Karpas-422 (cell line): ENCODE data around the gene RXRB. TPM values are rescaled to one million over a fixed set of nuclear protein-coding genes. Genes with fewer than 3 reads are reported as not detected.

Source experiments
- DNase-seq: peaks from one replicate; pipeline ENCODE4 v3.0.0-alpha.2; 2015
- H2AFZ ChIP-seq: fragments of 200-600 bp; sonication (generic); 2 replicates; pipeline ENCODE4 v1.6.1; 2014; ENCODE audit warnings: antibody characterized with exemption, low read length, mixed read lengths
- H3K27ac ChIP-seq: fragments of 200-600 bp; sonication (generic); 2 replicates; pipeline ENCODE4 v1.5.1; 2014; ENCODE audit warnings: mild to moderate bottlenecking, low read length, moderate library complexity
- H3K27me3 ChIP-seq: fragments of 200-600 bp; sonication (generic); 2 replicates; pipeline ENCODE4 v1.6.1; 2014; ENCODE audit warnings: low read length, mixed read lengths
- H3K36me3 ChIP-seq: fragments of 200-600 bp; sonication (generic); 2 replicates; pipeline ENCODE4 v1.6.1; 2014; ENCODE audit warnings: low read length, mixed read lengths; ENCODE audit not compliant: insufficient read depth
- H3K4me1 ChIP-seq: fragments of 200-600 bp; sonication (generic); 2 replicates; pipeline ENCODE4 v1.6.1; 2014; ENCODE audit warnings: mild to moderate bottlenecking, low read length, mixed read lengths
- H3K4me2 ChIP-seq: fragments of 200-600 bp; sonication (generic); 2 replicates; pipeline ENCODE4 v1.6.1; 2014; ENCODE audit warnings: low read length, low read depth, mild to moderate bottlenecking; ENCODE audit not compliant: poor library complexity, severe bottlenecking
- H3K4me3 ChIP-seq: fragments of 200-600 bp; sonication (generic); 2 replicates; pipeline ENCODE4 v1.5.1; 2014; ENCODE audit warnings: mild to moderate bottlenecking, antibody characterized with exemption, low read length, mixed read lengths
- H3K79me2 ChIP-seq: fragments of 200-600 bp; sonication (generic); 2 replicates; pipeline ENCODE4 v1.6.1; 2014; ENCODE audit warnings: mild to moderate bottlenecking, low read length, mixed read lengths
- H3K9ac ChIP-seq: fragments of 200-600 bp; sonication (generic); 2 replicates; pipeline ENCODE4 v1.6.0; 2014; ENCODE audit warnings: low read length
- H3K9me2 ChIP-seq: fragments of 200-600 bp; sonication (generic), shearing (Covaris generic); replicated peaks from 2 replicates; pipeline ENCODE4 v1.6.0; 2014; ENCODE audit warnings: mild to moderate bottlenecking, low read length, moderate library complexity; ENCODE audit not compliant: insufficient read depth
- H3K9me3 ChIP-seq: fragments of 300-700, 200-600 bp; sonication (generic); 2 replicates; pipeline ENCODE4 v1.6.1; 2014; ENCODE audit warnings: low read length, mixed read lengths
- H4K20me1 ChIP-seq: fragments of 200-600 bp; sonication (generic); 2 replicates; pipeline ENCODE4 v1.6.1; 2014; ENCODE audit warnings: mild to moderate bottlenecking, antibody characterized with exemption, low read length, low read depth; ENCODE audit not compliant: insufficient read depth
- small RNA-seq: library from RNA; depleted of rRNA; stranded (forward); fragments of <200 nt; gene quantifications from one replicate; pipeline ENCODE3, GENCODE V24; 2014
- total RNA-seq: library from RNA; depleted of rRNA; stranded (reverse); fragments of >200 nt; shearing (Covaris generic); gene quantifications from 2 replicates; pipeline ENCODE4 v1.2.3, GENCODE V29; 2014; ENCODE audit warnings: low replicate concordance; rRNA removed

Gene RXRB
- total RNA-seq, 1 experiment from 2014 or later: 26.2 TPM

DNA sequence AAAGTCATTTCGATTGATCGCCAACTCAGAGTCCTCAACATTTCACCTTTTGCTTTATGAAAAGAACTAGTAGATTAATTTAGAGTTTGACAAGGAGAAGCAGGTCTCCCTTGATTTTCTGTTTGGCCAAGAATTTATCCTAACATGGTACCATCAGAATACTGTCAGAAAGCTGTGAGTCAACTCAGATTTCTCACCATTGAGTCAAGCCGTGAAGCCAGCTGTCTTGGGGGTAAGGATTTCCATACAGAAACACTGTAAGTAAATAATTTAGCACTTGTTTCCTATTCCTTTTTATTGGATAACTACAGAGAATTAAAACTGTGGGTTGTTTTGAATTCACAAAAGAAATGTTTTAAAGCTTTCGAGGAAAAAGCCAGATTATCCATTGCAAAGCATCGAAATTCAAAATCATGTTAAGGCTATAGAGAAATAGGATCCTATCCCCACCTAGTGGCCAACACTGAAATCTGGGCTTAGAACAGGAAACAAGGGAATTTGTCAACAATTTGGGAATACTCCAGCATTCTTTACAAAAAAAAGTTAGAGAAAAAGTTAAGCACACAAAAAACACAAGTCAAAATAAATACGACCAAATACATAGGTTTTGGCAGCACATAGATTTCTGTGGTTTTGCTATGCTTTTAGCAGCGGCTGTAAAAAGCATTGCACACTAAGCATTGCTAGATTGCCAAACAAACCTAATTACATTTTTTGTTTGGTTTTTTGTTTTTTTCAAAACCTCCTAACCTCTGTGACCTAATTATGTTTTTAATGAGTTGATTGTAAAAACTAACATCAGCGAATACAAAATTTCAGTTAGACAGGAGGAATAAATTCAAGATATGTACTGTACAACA, 52.4 kb downstream of the RXRB start:
- no peaks in the 10 kb centered on the region for H3K27me3 ChIP-seq
- H3K27ac ChIP-seq: no peak overlapping the region
- no peaks in the 10 kb centered on the region for H3K36me3 ChIP-seq
- H3K79me2 ChIP-seq: no peaks in the 10 kb centered on the region
- no peaks in the 10 kb centered on the region for H3K9me2 ChIP-seq
- H2AFZ ChIP-seq: no peak overlapping the region
- H3K4me1 ChIP-seq: peaks cover 3% of the 10 kb centered on the region
- no peaks in the 10 kb centered on the region for H4K20me1 ChIP-seq
- H3K9me3 ChIP-seq: peaks cover 4% of the 10 kb centered on the region
- H3K4me3 ChIP-seq: no peak overlapping the region
- peak; percentile 55 for DNase-seq
- no peak overlapping the region for H3K9ac ChIP-seq
- H3K4me2 ChIP-seq: no peak overlapping the region

DNA sequence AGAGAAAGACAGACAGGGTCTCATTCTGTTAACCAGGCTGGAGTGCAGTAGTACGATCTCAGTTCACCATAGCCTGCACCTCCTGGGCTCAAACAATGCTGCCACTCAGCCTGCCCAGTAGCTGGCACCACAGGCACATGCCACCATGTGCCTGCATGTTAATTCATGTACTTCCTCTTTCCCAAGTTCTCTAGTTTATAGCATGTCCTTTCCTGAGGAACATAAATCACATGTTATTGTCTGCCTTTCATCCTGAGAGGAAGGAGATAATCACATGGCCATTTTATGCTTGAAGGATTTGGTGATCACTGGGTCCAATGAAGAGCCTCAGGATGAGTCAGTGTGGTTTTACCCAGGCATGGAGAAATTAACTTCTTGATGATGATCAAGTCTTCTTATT, 56.1 kb downstream of the RXRB start:
- H3K4me3 ChIP-seq: no peak overlapping the region
- H3K79me2 ChIP-seq: no peaks in the 10 kb centered on the region
- peak; percentile 58 for DNase-seq
- peaks cover 3% of the 10 kb centered on the region for H3K4me1 ChIP-seq
- H3K4me2 ChIP-seq: no peak overlapping the region
- no peaks in the 10 kb centered on the region for H3K36me3 ChIP-seq
- no peak overlapping the region for H3K9ac ChIP-seq
- H3K27ac ChIP-seq: no peak overlapping the region
- H3K27me3 ChIP-seq: no peaks in the 10 kb centered on the region
- no peaks in the 10 kb centered on the region for H3K9me2 ChIP-seq
- H2AFZ ChIP-seq: peak overlapping the region; percentile 72; the same call in 1 of the 2 replicates
- no peaks in the 10 kb centered on the region for H4K20me1 ChIP-seq
- no peaks in the 10 kb centered on the region for H3K9me3 ChIP-seq

Small RNA genes within 50 kb of the gene (small RNA-seq; reads per million reads assigned to genes)
- gene MIR219A1 (0.91 reads per million, percentile 27 among the genes with 10 or more reads in this experiment), gene RNY4P10 (1.0 reads per million, percentile 30 among the genes with 10 or more reads in this experiment)

Other genes starting within 250 kb of the RXRB start
- gene HLA-DMA, start 247.6 kb downstream of the RXRB start, total RNA-seq: 325 and 451 TPM in 2 replicates
- gene BRD2, start 232.1 kb downstream of the RXRB start, total RNA-seq: 201 and 221 TPM in 2 replicates
- 70.0 and 103 TPM in 2 replicates for gene HLA-DOA, start 191.1 kb downstream of the RXRB start, total RNA-seq
- gene HLA-DPA1, start 127.0 kb downstream of the RXRB start, total RNA-seq: 571 and 780 TPM in 2 replicates
- 236 and 601 TPM in 2 replicates for gene HLA-DPB1, start 124.7 kb downstream of the RXRB start, total RNA-seq
- 0.41 and 1.0 TPM in 2 replicates for gene COL11A2, start 8.2 kb downstream of the RXRB start, total RNA-seq
- gene SLC39A7, start 202 bp upstream of the RXRB start, total RNA-seq: 14.0 and 31.9 TPM in 2 replicates
- gene HSD17B8, start 4.0 kb upstream of the RXRB start, total RNA-seq: 15.5 and 26.2 TPM in 2 replicates
- 14.2 and 38.7 TPM in 2 replicates for gene RING1, start 7.8 kb upstream of the RXRB start, total RNA-seq
- 21.6 and 76.5 TPM in 2 replicates for gene VPS52, start 71.2 kb upstream of the RXRB start, total RNA-seq
- gene RPS18, start 71.4 kb upstream of the RXRB start, total RNA-seq: 7,996 and 13,063 TPM in 2 replicates
- 3.4 and 16.2 TPM in 2 replicates for gene B3GALT4, start 76.5 kb upstream of the RXRB start, total RNA-seq
- gene WDR46, start 88.6 kb upstream of the RXRB start, total RNA-seq: 59.6 and 91.1 TPM in 2 replicates
- gene PFDN6, start 88.9 kb upstream of the RXRB start, total RNA-seq: 66.7 and 126 TPM in 2 replicates
- 35.1 and 47.2 TPM in 2 replicates for gene RGL2, start 98.3 kb upstream of the RXRB start, total RNA-seq
- 102 and 188 TPM in 2 replicates for gene TAPBP, start 113.4 kb upstream of the RXRB start, total RNA-seq
- gene ZBTB22, start 117.1 kb upstream of the RXRB start, total RNA-seq: 4.9 and 11.8 TPM in 2 replicates
- gene DAXX, start 122.3 kb upstream of the RXRB start, total RNA-seq: 45.8 and 55.6 TPM in 2 replicates
- 37.8 and 42.8 TPM in 2 replicates for gene KIFC1, start 191.2 kb upstream of the RXRB start, total RNA-seq
- 32.6 and 66.6 TPM in 2 replicates for gene PHF1, start 210.3 kb upstream of the RXRB start, total RNA-seq
- gene CUTA, start 217.4 kb upstream of the RXRB start, total RNA-seq: 223 and 260 TPM in 2 replicates
- 16.3 and 16.7 TPM in 2 replicates for gene SYNGAP1, start 219.4 kb upstream of the RXRB start, total RNA-seq